ENCODE results near the gene EDDM3A. TPM values are rescaled to one million over a fixed set of nuclear protein-coding genes. Genes with fewer than 3 reads are reported as not detected.

Gene EDDM3A
- total RNA-seq, result not detected

- TF ChIP-seq CTCF (IDR thresholded peaks at IDR 0.05), result no peak
- TF ChIP-seq POLR2A (IDR thresholded peaks at IDR 0.05), result no peak
- intact Hi-C loops (cut with DNase I; ENCODE audit: low total_unique reads), result no loop called here
- no peak for DNase-seq (ENCODE audit: low spot score in 2 of 2)
- no peak within 1 kb of the TSS for H3K4me3 ChIP-seq (ENCODE audit: low read depth, poor library complexity, severe bottlenecking)
- 66 to 70% methylated on average over 6 of the region's 6 CpGs for WGBS, 2 donors
Measured at GRCh38 chr14:20745571-20746358, at the start of gene EDDM3A. TSS of gene EDDM3A (plus strand) at chr14:20745887. CDS start at chr14:20747581, 1,694 bp downstream.

- H3K4me3 ChIP-seq (ENCODE audit: low read depth, poor library complexity, severe bottlenecking), result no peak overlapping the region
- TF ChIP-seq POLR2A (IDR thresholded peaks at IDR 0.05) (no peak), CTCF (IDR thresholded peaks at IDR 0.05) (no peak)
- intact Hi-C loops (cut with DNase I; ENCODE audit: low total_unique reads), result loop anchor here (5.0 kb wide), 1 partner anchor 161 kb away; no protein-coding TSS in a partner anchor
- WGBS, 2 donors, result 89 to 91% methylated on average over 5 of the region's 5 CpGs
- no peak for DNase-seq (ENCODE audit: low spot score in 2 of 2)
Measured at GRCh38 chr14:20696764-20697163, 48.9 kb upstream of the EDDM3A start.

- no peak for TF ChIP-seq POLR2A (IDR thresholded peaks at IDR 0.05)
- TF ChIP-seq CTCF (IDR thresholded peaks at IDR 0.05), result no peak
- no peak overlapping the region for H3K4me3 ChIP-seq (ENCODE audit: low read depth, poor library complexity, severe bottlenecking)
- WGBS, 2 donors, result 33 to 35% methylated on average over 6 of the region's 6 CpGs
- intact Hi-C loops (cut with DNase I; ENCODE audit: low total_unique reads), result loop anchor here (5.0 kb wide), 1 partner anchor 160 kb away; no protein-coding TSS in a partner anchor
- peak in 1 of 2 donors; percentile 50 for DNase-seq (ENCODE audit: low spot score in 2 of 2)
Measured at GRCh38 chr14:20697273-20698017, 48.2 kb upstream of the EDDM3A start.

GRCh38 chr14:20698018-20698329, 47.7 kb upstream of the EDDM3A start:
- H3K4me3 ChIP-seq (ENCODE audit: low read depth, poor library complexity, severe bottlenecking), result no peak overlapping the region
- TF ChIP-seq POLR2A (IDR thresholded peaks at IDR 0.05) (no peak), CTCF (IDR thresholded peaks at IDR 0.05) (no peak)

GRCh38 chr14:20698934-20699333, 46.8 kb upstream of the EDDM3A start:
- TF ChIP-seq CTCF (IDR thresholded peaks at IDR 0.05) (no peak), POLR2A (IDR thresholded peaks at IDR 0.05) (no peak)
- no peak overlapping the region for H3K4me3 ChIP-seq (ENCODE audit: low read depth, poor library complexity, severe bottlenecking)
- intact Hi-C loops (cut with DNase I; ENCODE audit: low total_unique reads), result loop anchor here (5.0 kb wide), 1 partner anchor 158 kb away; no protein-coding TSS in a partner anchor
- 90 to 96% methylated on average over 5 of the region's 5 CpGs for WGBS, 2 donors
- DNase-seq (ENCODE audit: low spot score in 2 of 2), result no peak

More at GRCh38 chr14:20698018-20698329, 47.7 kb upstream of the EDDM3A start:
- no peak for DNase-seq (ENCODE audit: low spot score in 2 of 2)
- intact Hi-C loops (cut with DNase I; ENCODE audit: low total_unique reads), result loop anchor here (5.0 kb wide), 1 partner anchor 159 kb away; no protein-coding TSS in a partner anchor
